Panc1 (cell line): ENCODE measurements around the gene PITRM1. TPM values are rescaled to one million over a fixed set of nuclear protein-coding genes. Genes with fewer than 3 reads are reported as not detected.

ENCODE experiments used
- ATAC-seq: fragments of 200-7000 bp; cut with Tn5 transposase; 2 replicates; pipeline ENCODE4 v1.9.1; 2020; ENCODE audit warnings: mild to moderate bottlenecking, moderate library complexity
- BruUV-seq: library from RNA; stranded (reverse); fragments of 400-500 nt; replicated peaks from 2 replicates; lab custom pipeline; 2021; lab: Mats Ljungman, UMichigan
- CTCF ChIA-PET: fragments of 300-600 bp; sonication (Branson Sonifier 250); formaldehyde crosslinking; loops from one replicate; lab custom pipeline; 2022; ENCODE audit warnings: antibody characterized with exemption; lab: Charles Lee
- POLR2A ChIA-PET: fragments of 300-600 bp; sonication (Branson Sonifier 250); formaldehyde crosslinking; loops from one replicate; lab custom pipeline; 2022; ENCODE audit warnings: antibody characterized with exemption; lab: Charles Lee
- DNase-seq: peaks from one replicate; pipeline ENCODE4 v3.0.0-alpha.2; 2010; ENCODE audit warnings: low read depth, low spot score
- H3K27ac ChIP-seq: 2 replicates; pipeline ENCODE4 v1.5.1; 2011; ENCODE audit warnings: mild to moderate bottlenecking, low read length, inconsistent platforms
- H3K27me3 ChIP-seq: fragments of 200-500 bp; sonication (Bioruptor generic); 2 replicates; pipeline ENCODE4 v1.6.0; 2014; ENCODE audit warnings: low read length, inconsistent platforms; ENCODE audit not compliant: control insufficient read depth, insufficient read depth
- H3K36me3 ChIP-seq: fragments of 200-500 bp; sonication (Bioruptor generic); 2 replicates; pipeline ENCODE4 v1.5.1; 2014; ENCODE audit warnings: inconsistent platforms, mild to moderate bottlenecking, low read length, moderate library complexity; ENCODE audit not compliant: control insufficient read depth, insufficient read depth
- H3K4me1 ChIP-seq: 2 replicates; pipeline ENCODE4 v1.5.1; 2011; ENCODE audit warnings: inconsistent platforms, mild to moderate bottlenecking, low read length, moderate library complexity; ENCODE audit not compliant: control insufficient read depth, insufficient read depth
- H3K4me3 ChIP-seq, 2 experiments: 2 replicates each; pipeline ENCODE4 v1.5.1; 2011 to 2012; ENCODE audit warnings: low read depth in 2 of 2, low read length in 2 of 2, mild to moderate bottlenecking in 2 of 2, inconsistent platforms in 1 of 2, moderate library complexity in 1 of 2
- H3K9me3 ChIP-seq: fragments of 200-500 bp; sonication (Bioruptor generic); 2 replicates; pipeline ENCODE4 v1.5.1; 2014; ENCODE audit warnings: low read depth, mild to moderate bottlenecking, inconsistent platforms, low read length, moderate library complexity; ENCODE audit not compliant: control insufficient read depth, insufficient read depth
- CTCF ChIP-seq: fragments of 450-650 bp; IDR thresholded peaks from 2 replicates; pipeline ENCODE4 v1.5.1; 2017; ENCODE audit warnings: mild to moderate bottlenecking
- POLR2AphosphoS5 ChIP-seq: IDR thresholded peaks from 2 replicates; pipeline ENCODE4 v1.6.1; 2012; ENCODE audit warnings: mild to moderate bottlenecking, low read depth, low read length, moderate library complexity
- REST ChIP-seq, 2 experiments: IDR thresholded peaks; 2 replicates each; pipeline ENCODE4 v1.6.1; 2011 to 2012; ENCODE audit warnings: low read depth in 2 of 2, control low read depth in 1 of 2, low read length in 1 of 2, mild to moderate bottlenecking in 1 of 2, moderate library complexity in 1 of 2; ENCODE audit not compliant: insufficient read depth in 1 of 2
- SIN3A ChIP-seq: IDR thresholded peaks from 2 replicates; pipeline ENCODE4 v1.6.1; 2012; ENCODE audit warnings: low read depth, mild to moderate bottlenecking, low read length, moderate library complexity, borderline replicate concordance; ENCODE audit not compliant: insufficient read depth
- TCF7L2 ChIP-seq: IDR thresholded peaks from 2 replicates; pipeline ENCODE4 v1.6.1; 2011; ENCODE audit warnings: mild to moderate bottlenecking, low read depth, low read length, inconsistent platforms
- in situ Hi-C: cut with HindIII; loops from 2 replicates; pipeline ENCODE4 v1.10.0; 2016; ENCODE audit warnings: low sequenced_read_pairs, low pct_unique_long_range_greater_than_20kb
- intact Hi-C: fragments of 100-400 bp; cut with micrococcal nuclease; formaldehyde crosslinking; loops from one replicate; pipeline ENCODE4 v1.10.0; 2022; ENCODE audit not compliant: unreplicated experiment
- total RNA-seq: library from RNA; stranded (reverse); gene quantifications from one replicate; pipeline ENCODE4 v1.2.1, GENCODE V29; 2021; ENCODE audit not compliant: unreplicated experiment

PITRM1 gene
- total RNA-seq, 1 experiment from 2014 or later: 63.5 TPM

GRCh38 chr10:3186368-3186767, 13.8 kb upstream of the PITRM1 start:
- intact Hi-C loops (no loop called here), in situ Hi-C loops (no loop called here)
- BruUV-seq: no TSS peak
- Histone ChIP-seq H3K4me1 (no peaks in the 10 kb centered on the region), H3K27me3 (no peaks in the 10 kb centered on the region), H3K27ac (no peak overlapping the region), H3K4me3 (no peak overlapping the region), H3K9me3 (no peaks in the 10 kb centered on the region), H3K36me3 (no peaks in the 10 kb centered on the region)
- ChIA-PET CTCF (no interaction called here), POLR2A (no interaction called here)
- ATAC-seq: no peak
- DNase-seq: no peak
- TF ChIP-seq TCF7L2 (no peak), REST (IDR thresholded peaks at IDR 0.05; ENCODE audit: insufficient read depth in 1 of 2, low read depth in 2 of 2, low read length in 1 of 2) (no peak), SIN3A (no peak), CTCF (no peak), POLR2AphosphoS5 (no peak)

- Histone ChIP-seq H3K9me3 (no peaks in the 10 kb centered on the region), H3K27ac (no peak overlapping the region), H3K4me3 (no peak overlapping the region), H3K27me3 (no peaks in the 10 kb centered on the region), H3K36me3 (no peaks in the 10 kb centered on the region), H3K4me1 (no peaks in the 10 kb centered on the region)
- POLR2A ChIA-PET: interaction anchor here (0.7 kb wide), 1 partner anchor 442 kb away, joined by 5 read pairs; no protein-coding TSS in a partner anchor
- in situ Hi-C loops: no loop called here
- DNase-seq (no peak), ATAC-seq (no peak)
- no TSS peak for BruUV-seq
- intact Hi-C loops: no loop called here
- CTCF ChIA-PET: no interaction called here
- TF ChIP-seq CTCF (no peak), POLR2AphosphoS5 (no peak), TCF7L2 (no peak), SIN3A (no peak), REST (IDR thresholded peaks at IDR 0.05; ENCODE audit: insufficient read depth in 1 of 2, low read depth in 2 of 2, low read length in 1 of 2) (no peak)
Measured at GRCh38 chr10:3185386-3185785, 12.8 kb upstream of the PITRM1 start.
